OCI-LY7 (cell line): ENCODE data around the gene NSL1.
A peak's percentile ranks its signal among the peaks of the same experiment; 100 is the strongest.

ENCODE experiments used
- CTCF ChIP-seq: fragments of 200-600 bp; sonication (generic); conservative IDR thresholded peaks from 2 replicates; pipeline ENCODE4 v1.5.1; 2014; ENCODE audit warnings: mild to moderate bottlenecking, antibody characterized with exemption, low read length, moderate library complexity, mixed read lengths
- EZH2phosphoT487 ChIP-seq: fragments of 200-600 bp; sonication (generic); IDR thresholded peaks from 2 replicates; pipeline ENCODE4 v1.6.1; 2018; ENCODE audit warnings: low read depth, borderline replicate concordance, mild to moderate bottlenecking, mixed run types, antibody characterized with exemption, low read length, moderate library complexity, mixed read lengths

DNA sequence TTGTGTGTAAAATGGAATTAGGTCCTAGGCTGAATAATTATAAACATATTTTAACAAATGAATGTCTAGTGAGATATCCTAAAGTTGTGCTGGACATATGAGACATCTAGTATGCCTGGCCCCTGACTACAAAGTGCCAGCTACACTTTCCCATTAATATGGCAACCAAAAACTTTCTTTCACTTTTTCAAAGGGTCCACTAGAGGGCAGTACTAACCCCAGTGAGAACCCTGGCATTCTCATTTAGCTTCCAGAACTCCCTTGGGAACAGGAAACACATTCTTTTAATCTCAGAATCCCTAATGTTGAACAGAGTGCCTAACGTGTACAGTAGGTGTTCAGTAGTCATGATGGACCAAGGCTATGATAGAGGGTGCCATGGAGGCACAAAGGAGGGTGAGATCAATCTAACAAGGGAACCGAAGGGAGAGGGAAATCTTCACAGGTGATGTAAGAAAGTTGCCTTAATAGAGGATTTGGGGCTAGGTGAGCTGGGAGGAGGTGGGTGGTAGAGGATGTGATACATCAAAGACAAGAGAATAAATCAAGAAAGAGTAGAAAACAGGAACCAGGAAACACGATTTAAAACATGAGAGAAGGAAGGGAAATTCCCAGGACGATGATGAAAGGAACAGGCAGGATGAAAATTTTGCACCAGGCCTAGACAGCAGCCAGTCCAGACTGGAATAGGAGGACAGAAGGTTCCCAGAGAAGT, 41.6 kb downstream of the NSL1 start:
- TF ChIP-seq CTCF (peak; percentile 96), EZH2phosphoT487 (no peak)
